ENCODE results near the gene KCNH1. TPM values are rescaled to one million over a fixed set of nuclear protein-coding genes. Genes with fewer than 3 reads are reported as not detected.

KCNH1 gene
- total RNA-seq, 2 donors from 2014 or later: 0.40 to 0.64 TPM

DNA sequence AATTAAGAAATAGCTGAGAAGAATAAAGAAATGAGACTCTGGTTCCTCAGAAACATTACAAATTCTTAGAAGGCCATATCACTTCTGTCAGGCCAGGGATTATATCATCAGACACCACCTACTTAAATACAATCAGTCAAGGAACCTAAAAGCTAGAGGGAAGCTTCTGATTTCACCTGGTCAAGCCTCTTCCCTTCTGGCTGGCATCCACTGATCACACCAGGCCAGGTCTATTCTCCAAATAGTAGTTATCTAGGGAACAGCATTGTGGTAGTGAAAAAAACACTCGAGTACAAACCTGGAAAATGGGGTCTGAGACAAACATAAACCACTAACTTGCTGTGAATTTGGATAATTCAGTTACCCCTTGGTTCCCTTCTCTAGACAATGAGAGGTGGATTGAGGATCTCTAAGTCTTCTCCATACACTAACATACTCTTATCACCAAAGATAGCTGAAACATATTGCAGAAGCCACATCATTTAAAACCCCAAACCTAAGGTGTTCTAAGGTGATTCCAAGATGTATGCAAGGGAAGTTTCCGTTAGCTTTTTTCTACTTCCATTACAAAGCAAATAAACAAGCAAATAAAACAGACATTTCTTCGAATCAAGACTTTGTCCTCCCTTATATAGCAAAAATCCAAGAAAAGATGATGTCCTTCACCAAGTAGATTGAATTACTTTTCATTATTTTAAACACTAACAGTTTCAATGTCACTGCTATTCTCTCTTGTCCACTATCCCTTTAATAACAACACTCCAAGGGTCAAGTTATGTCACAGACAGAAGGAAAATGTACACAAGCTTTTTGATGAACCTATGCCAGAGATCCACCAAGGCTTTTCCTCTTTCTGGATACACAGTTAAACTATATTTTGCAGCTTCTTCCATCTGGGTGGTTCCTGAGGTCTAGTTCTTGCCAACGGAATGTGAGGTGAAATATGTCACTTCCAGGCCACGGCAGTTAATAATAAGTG lies 212.9 kb downstream of the KCNH1 start:
- Histone ChIP-seq H3K9ac (ENCODE audit: low read depth in 2 of 2, low read length in 2 of 2) (no peak overlapping the region), H3K27ac (no peak overlapping the region), H3K4me3 (no peak overlapping the region), H3K36me3 (no peaks in the 10 kb centered on the region), H3K9me3 (no peaks in the 10 kb centered on the region), H3K27me3 (no peaks in the 10 kb centered on the region), H3K4me1 (no peaks in the 10 kb centered on the region)
- DNase-seq: no peak
- intact Hi-C loops (cut with DNase I): no loop called here
- TF ChIP-seq CTCF (IDR thresholded peaks at IDR 0.05): no peak

DNA sequence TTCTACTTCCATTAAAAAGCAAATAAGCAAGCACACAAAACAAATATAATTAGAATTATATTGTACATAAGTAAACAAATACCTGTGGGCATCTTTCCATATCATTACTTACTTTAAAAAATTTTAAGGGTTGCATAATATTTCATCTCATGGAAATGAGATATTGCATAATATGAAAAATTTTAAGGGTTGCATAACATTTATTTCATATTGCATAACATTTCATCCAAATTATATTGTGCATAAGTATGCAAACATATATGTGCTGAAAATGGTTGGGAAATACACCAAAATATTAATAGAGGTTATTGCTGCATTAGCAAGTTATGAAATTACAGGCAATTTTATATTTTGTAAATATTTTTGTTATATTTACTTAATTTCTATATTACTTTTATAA lies 213.7 kb downstream of the KCNH1 start:
- TF ChIP-seq CTCF (IDR thresholded peaks at IDR 0.05): no peak
- DNase-seq: no peak

DNA sequence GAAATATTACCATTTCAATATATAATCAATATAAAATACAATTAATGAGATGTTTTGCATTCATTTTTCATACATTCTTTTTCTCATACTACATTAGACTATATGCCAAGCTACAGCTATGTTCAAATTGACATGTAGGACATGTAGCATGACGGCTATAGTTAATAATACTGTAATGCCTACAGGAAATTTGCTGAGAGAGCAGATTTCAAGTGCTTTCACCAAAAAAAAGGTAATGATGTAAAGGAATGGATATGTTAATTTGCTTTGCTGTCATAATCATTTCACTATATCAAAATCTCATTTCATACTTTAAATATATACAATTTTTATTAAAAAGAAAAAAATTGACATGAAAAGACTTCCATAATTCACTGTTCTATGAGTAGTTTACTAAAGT lies 215.1 kb downstream of the KCNH1 start:
- no peaks in the 10 kb centered on the region for H3K27me3 ChIP-seq
- H3K9me3 ChIP-seq: no peaks in the 10 kb centered on the region
- DNase-seq: no peak
- no peak overlapping the region for H3K4me3 ChIP-seq
- no peaks in the 10 kb centered on the region for H3K36me3 ChIP-seq
- intact Hi-C loops (cut with DNase I): no loop called here
- TF ChIP-seq CTCF (IDR thresholded peaks at IDR 0.05): no peak
- H3K27ac ChIP-seq: no peak overlapping the region
- H3K4me1 ChIP-seq: no peaks in the 10 kb centered on the region
- H3K9ac ChIP-seq (ENCODE audit: low read depth in 2 of 2, low read length in 2 of 2): no peak overlapping the region

More for the DNA sequence above, 213.7 kb downstream of the KCNH1 start:
- H3K36me3 ChIP-seq: no peaks in the 10 kb centered on the region
- no peak overlapping the region for H3K4me3 ChIP-seq
- no peaks in the 10 kb centered on the region for H3K4me1 ChIP-seq
- no peaks in the 10 kb centered on the region for H3K27me3 ChIP-seq
- intact Hi-C loops (cut with DNase I): no loop called here
- H3K9ac ChIP-seq (ENCODE audit: low read depth in 2 of 2, low read length in 2 of 2): no peak overlapping the region
- no peaks in the 10 kb centered on the region for H3K9me3 ChIP-seq
- no peak overlapping the region for H3K27ac ChIP-seq

- no peak for TF ChIP-seq CTCF (IDR thresholded peaks at IDR 0.05)
- no peaks in the 10 kb centered on the region for H3K36me3 ChIP-seq
- no peak overlapping the region for H3K4me3 ChIP-seq
- intact Hi-C loops (cut with DNase I): no loop called here
- H3K4me1 ChIP-seq: no peaks in the 10 kb centered on the region
- DNase-seq: no peak
- no peaks in the 10 kb centered on the region for H3K9me3 ChIP-seq
- H3K9ac ChIP-seq (ENCODE audit: low read depth in 2 of 2, low read length in 2 of 2): no peak overlapping the region
- no peak overlapping the region for H3K27ac ChIP-seq
- H3K27me3 ChIP-seq: no peaks in the 10 kb centered on the region
Observed at GRCh38 chr1:210917560-210918169, 216.3 kb downstream of the KCNH1 start.

- Histone ChIP-seq H3K27me3 (no peaks in the 10 kb centered on the region), H3K4me3 (no peak overlapping the region), H3K36me3 (no peaks in the 10 kb centered on the region), H3K9ac (ENCODE audit: low read depth in 2 of 2, low read length in 2 of 2) (no peak overlapping the region), H3K9me3 (no peaks in the 10 kb centered on the region), H3K4me1 (no peaks in the 10 kb centered on the region), H3K27ac (no peak overlapping the region)
- intact Hi-C loops (cut with DNase I): no loop called here
- no peak for DNase-seq
- no peak for TF ChIP-seq CTCF (IDR thresholded peaks at IDR 0.05)
Observed at GRCh38 chr1:210916548-210916947, 217.4 kb downstream of the KCNH1 start.
